ENCODE data around the gene CTNND1.

- TF ChIP-seq EZH2 (IDR thresholded peaks at IDR 0.05; ENCODE audit: borderline replicate concordance, low read depth, low read length, poor library complexity, severe bottlenecking) (no peak), CTCF (conservative IDR thresholded peaks at IDR 0.05; ENCODE audit: low read depth, low read length) (no peak)
These were observed 25.5 kb downstream of the CTNND1 start for GRCh38 chr11:57787006-57787604.
